HCT116 (cell line): Measurements from ENCODE around the gene AADAT. TPM values are rescaled to one million over a fixed set of nuclear protein-coding genes. Genes with fewer than 3 reads are reported as not detected.

Source experiments
- ATAC-seq: fragments of 200-7000 bp; cut with Tn5 transposase; 2 replicates; pipeline ENCODE4 v1.9.1; 2020; ENCODE audit warnings: mild to moderate bottlenecking, moderate library complexity
- BruUV-seq: library from RNA; stranded (reverse); fragments of 400-500 nt; replicated peaks from 2 replicates; lab custom pipeline; 2021; lab: Mats Ljungman, UMichigan
- CTCF ChIA-PET: fragments of 300-600 bp; sonication (Branson Sonifier 250); formaldehyde crosslinking; loops from one replicate; lab custom pipeline; 2021; ENCODE audit warnings: antibody characterized with exemption; lab: Charles Lee
- POLR2A ChIA-PET: fragments of 300-600, 350-600 bp; sonication (Branson Sonifier 250); formaldehyde crosslinking; loops from one replicate; lab custom pipeline; 2021; ENCODE audit warnings: antibody characterized with exemption; lab: Charles Lee
- RAD21 ChIA-PET, 2 experiments: fragments of 300-600 bp; sonication (Branson Sonifier 250); formaldehyde crosslinking; loops; one replicate each; lab custom pipeline; 2023; ENCODE audit warnings: low total read pairs in 2 of 2; ENCODE audit not compliant: uncharacterized antibody in 2 of 2, unreplicated experiment in 2 of 2, low non-redundant PET in 1 of 2; lab: Charles Lee
- DNase-seq: peaks from one replicate; pipeline ENCODE4 v3.0.0-alpha.2; 2010; ENCODE audit warnings: low read depth, low spot score
- H2AFZ ChIP-seq: fragments of 200-600 bp; shearing (Covaris generic), sonication (generic); 2 replicates; pipeline ENCODE4 v1.6.1; 2017; ENCODE audit warnings: low read depth, mixed run types, mixed read lengths, antibody characterized with exemption, low read length; ENCODE audit not compliant: poor library complexity, severe bottlenecking
- H3K27ac ChIP-seq: 2 replicates; pipeline ENCODE4 v1.5.1; 2012; ENCODE audit warnings: low read depth, low read length
- H3K27me3 ChIP-seq: fragments of 200-600 bp; sonication (generic); 2 replicates; pipeline ENCODE4 v1.6.1; 2016; ENCODE audit warnings: mixed run types, low read length, mixed read lengths; ENCODE audit not compliant: insufficient read depth
- H3K36me3 ChIP-seq, 2 experiments: fragments of 200-500 bp in 1 of 2; fragments of 200-600 bp in 1 of 2; sonication (Bioruptor generic) in 1 of 2; sonication (generic) in 1 of 2; 2 replicates each; pipeline versions ENCODE4 v1.5.1 to v1.6.1; 2014 to 2016; ENCODE audit warnings: low read length in 2 of 2, inconsistent platforms in 1 of 2, mixed read lengths in 1 of 2, mixed run types in 1 of 2; ENCODE audit not compliant: insufficient read depth in 2 of 2, control insufficient read depth in 1 of 2
- H3K4me1 ChIP-seq, 2 experiments: fragments of 200-600 bp in 1 of 2; sonication (generic) in 1 of 2; 2 replicates each; pipeline versions ENCODE4 v1.5.1 to v1.6.1; 2012 to 2017; ENCODE audit warnings: low read length in 2 of 2, inconsistent platforms in 1 of 2, mild to moderate bottlenecking in 1 of 2, mixed read lengths in 1 of 2, mixed run types in 1 of 2, moderate library complexity in 1 of 2; ENCODE audit not compliant: insufficient read depth in 2 of 2, control insufficient read depth in 1 of 2
- H3K4me2 ChIP-seq: fragments of 200-600 bp; sonication (generic); 2 replicates; pipeline ENCODE4 v1.6.1; 2017; ENCODE audit warnings: mixed run types, low read length, mixed read lengths
- H3K4me3 ChIP-seq, 2 experiments: fragments of 200-600 bp in 1 of 2; sonication (generic) in 1 of 2; replicated peaks in 1 of 2; 2 replicates each; pipeline ENCODE4 v1.5.1; 2011 to 2016; ENCODE audit warnings: low read length in 2 of 2, control low read depth in 1 of 2, low read depth in 1 of 2, mild to moderate bottlenecking in 1 of 2, mixed read lengths in 1 of 2, mixed run types in 1 of 2
- H3K79me2 ChIP-seq: fragments of 200-600 bp; sonication (generic); 2 replicates; pipeline ENCODE4 v1.6.1; 2017; ENCODE audit warnings: mild to moderate bottlenecking, mixed run types, low read length, moderate library complexity, mixed read lengths; ENCODE audit not compliant: insufficient read depth
- H3K9ac ChIP-seq: fragments of 200-600 bp; sonication (generic); 2 replicates; pipeline ENCODE4 v1.6.1; 2016; ENCODE audit warnings: low read length, mixed read lengths
- H3K9me2 ChIP-seq: fragments of 200-600 bp; sonication (generic), shearing (Covaris generic); 2 replicates; pipeline ENCODE4 v1.6.1; 2017; ENCODE audit warnings: mixed run types, mild to moderate bottlenecking, moderate library complexity; ENCODE audit not compliant: insufficient read depth
- H3K9me3 ChIP-seq, 2 experiments: fragments of 200-500 bp in 1 of 2; fragments of 200-600 bp in 1 of 2; sonication (Bioruptor generic) in 1 of 2; sonication (generic) in 1 of 2; 2 replicates each; pipeline ENCODE4 v1.6.1; 2014 to 2017; ENCODE audit warnings: low read length in 2 of 2, mixed read lengths in 2 of 2, inconsistent platforms in 1 of 2, low read depth in 1 of 2, mild to moderate bottlenecking in 1 of 2, mixed run types in 1 of 2, moderate library complexity in 1 of 2; ENCODE audit not compliant: control insufficient read depth in 1 of 2, insufficient read depth in 1 of 2
- H4K20me1 ChIP-seq: fragments of 200-600 bp; sonication (generic), shearing (Covaris generic); 2 replicates; pipeline ENCODE4 v1.6.1; 2017; ENCODE audit warnings: mixed run types, mild to moderate bottlenecking, moderate library complexity; ENCODE audit not compliant: insufficient read depth
- ELF1 ChIP-seq: IDR thresholded peaks from 2 replicates; pipeline ENCODE4 v1.6.1; 2012; ENCODE audit warnings: low read depth, borderline replicate concordance
- EZH2 ChIP-seq: fragments of 200-600 bp; sonication (generic); IDR thresholded peaks from 2 replicates; pipeline ENCODE4 v1.6.1; 2017; ENCODE audit warnings: antibody characterized with exemption, mixed run types
- EZH2phosphoT487 ChIP-seq: fragments of 200-600 bp; IDR thresholded peaks from 2 replicates; pipeline ENCODE4 v1.6.1; 2018; ENCODE audit warnings: antibody characterized with exemption, borderline replicate concordance
- FOSL1 ChIP-seq: IDR thresholded peaks from 2 replicates; pipeline ENCODE4 v1.6.1; 2012; ENCODE audit warnings: low read depth
- REST ChIP-seq: IDR thresholded peaks from 2 replicates; pipeline ENCODE4 v1.6.1; 2012; ENCODE audit warnings: low read depth
- SRF ChIP-seq: IDR thresholded peaks from 2 replicates; pipeline ENCODE4 v1.6.1; 2012; ENCODE audit warnings: low read depth
- TCF7L2 ChIP-seq: IDR thresholded peaks from 2 replicates; pipeline ENCODE4 v1.7.0; 2011; ENCODE audit warnings: borderline replicate concordance, inconsistent platforms; ENCODE audit not compliant: insufficient read depth, insufficient read length; ENCODE audit errors: extremely low read depth
- ZFX ChIP-seq: fragments of 450-650 bp; IDR thresholded peaks from 2 replicates; pipeline ENCODE4 v1.6.1; 2017
- ZNF274 ChIP-seq: fragments of 200-500 bp; sonication (Bioruptor generic); IDR thresholded peaks from 2 replicates; pipeline ENCODE4 v1.6.1; 2014; ENCODE audit warnings: mild to moderate bottlenecking, low read depth, low read length, inconsistent platforms
- intact Hi-C: fragments of 100-400 bp; cut with micrococcal nuclease; formaldehyde crosslinking; loops from 2 replicates; pipeline ENCODE4 v1.10.0; 2022
- total RNA-seq: library from RNA; stranded (reverse); gene quantifications from one replicate; pipeline ENCODE4 v1.2.1, GENCODE V29; 2021; ENCODE audit not compliant: unreplicated experiment
- TF ChIP-seq, protein P1 (sequence below), 3 experiments: fragments of 200-600 bp in 1 of 3; sonication (generic) in 1 of 3; IDR thresholded peaks in 2 of 3; conservative IDR thresholded peaks in 1 of 3; 2 replicates each; pipeline ENCODE4 v1.5.1; 2012 to 2017; ENCODE audit warnings: low read depth in 2 of 3, low read length in 2 of 3, antibody characterized with exemption in 1 of 3, borderline replicate concordance in 1 of 3, control low read depth in 1 of 3, mild to moderate bottlenecking in 1 of 3, mixed read lengths in 1 of 3, mixed run types in 1 of 3, moderate library complexity in 1 of 3; ENCODE audit not compliant: insufficient read depth in 1 of 3

The AADAT gene
- total RNA-seq, 1 experiment from 2014 or later = 15.4 TPM

DNA sequence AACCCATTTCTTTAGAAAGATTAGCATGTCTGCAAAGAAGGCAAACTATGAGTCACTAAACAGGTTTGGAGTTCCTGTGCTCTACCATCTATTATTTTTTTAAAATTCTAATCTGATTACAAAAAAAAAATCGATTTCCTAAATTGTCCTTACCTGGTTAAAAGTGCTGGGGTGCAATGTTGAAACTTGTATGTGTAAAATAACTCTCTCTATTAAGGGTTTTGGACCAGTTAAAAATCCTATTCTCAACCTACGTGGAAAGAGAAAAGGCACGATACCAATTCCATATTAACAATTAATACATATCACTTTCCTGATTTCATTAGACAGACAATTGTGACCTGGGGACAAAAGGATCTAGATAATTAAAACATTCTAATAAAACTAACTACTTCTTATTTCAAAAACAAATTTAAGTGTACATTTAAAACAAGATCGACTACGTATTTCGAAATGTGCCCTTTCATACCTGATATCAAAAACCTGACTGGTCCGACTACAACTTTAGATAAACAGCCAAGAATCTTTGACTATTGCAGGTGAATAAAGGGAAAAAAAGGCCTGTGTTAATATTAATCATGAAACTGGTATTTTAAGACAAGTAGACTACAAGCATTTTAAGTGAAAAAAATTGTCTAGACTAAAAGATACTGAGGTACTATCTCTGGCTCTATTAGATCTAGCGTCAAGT lies 21.2 kb downstream of the AADAT start:
- Histone ChIP-seq H4K20me1 (no peaks in the 10 kb centered on the region), H3K4me1 (no peaks in the 10 kb centered on the region), H3K9me3 (no peaks in the 10 kb centered on the region), H3K4me2 (no peak overlapping the region), H2AFZ (no peak overlapping the region), H3K79me2 (no peaks in the 10 kb centered on the region), H3K9me2 (no peaks in the 10 kb centered on the region), H3K9ac (no peak overlapping the region), H3K36me3 (peaks cover 15 to 16% of the 10 kb centered on the region in 2 experiments; a peak in 3 of 4 replicates), H3K4me3 (no peak overlapping the region), H3K27me3 (no peaks in the 10 kb centered on the region), H3K27ac (no peak overlapping the region)
- ATAC-seq = no peak
- TF ChIP-seq, protein P1, sequence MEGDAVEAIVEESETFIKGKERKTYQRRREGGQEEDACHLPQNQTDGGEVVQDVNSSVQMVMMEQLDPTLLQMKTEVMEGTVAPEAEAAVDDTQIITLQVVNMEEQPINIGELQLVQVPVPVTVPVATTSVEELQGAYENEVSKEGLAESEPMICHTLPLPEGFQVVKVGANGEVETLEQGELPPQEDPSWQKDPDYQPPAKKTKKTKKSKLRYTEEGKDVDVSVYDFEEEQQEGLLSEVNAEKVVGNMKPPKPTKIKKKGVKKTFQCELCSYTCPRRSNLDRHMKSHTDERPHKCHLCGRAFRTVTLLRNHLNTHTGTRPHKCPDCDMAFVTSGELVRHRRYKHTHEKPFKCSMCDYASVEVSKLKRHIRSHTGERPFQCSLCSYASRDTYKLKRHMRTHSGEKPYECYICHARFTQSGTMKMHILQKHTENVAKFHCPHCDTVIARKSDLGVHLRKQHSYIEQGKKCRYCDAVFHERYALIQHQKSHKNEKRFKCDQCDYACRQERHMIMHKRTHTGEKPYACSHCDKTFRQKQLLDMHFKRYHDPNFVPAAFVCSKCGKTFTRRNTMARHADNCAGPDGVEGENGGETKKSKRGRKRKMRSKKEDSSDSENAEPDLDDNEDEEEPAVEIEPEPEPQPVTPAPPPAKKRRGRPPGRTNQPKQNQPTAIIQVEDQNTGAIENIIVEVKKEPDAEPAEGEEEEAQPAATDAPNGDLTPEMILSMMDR (IDR thresholded peaks at IDR 0.05 in 2 of 3, conservative IDR thresholded peaks at IDR 0.05 in 1 of 3; ENCODE audit: borderline replicate concordance in 1 of 3, insufficient read depth in 1 of 3, low read depth in 2 of 3, low read length in 2 of 3) = no peak
- TF ChIP-seq ELF1 (no peak), EZH2phosphoT487 (no peak), FOSL1 (no peak), ZNF274 (no peak), REST (no peak), ZFX (no peak), TCF7L2 (no peak), SRF (no peak), EZH2 (no peak)
- intact Hi-C loops = no loop called here
- POLR2A ChIA-PET = no interaction called here
- no TSS peak for BruUV-seq
- RAD21 ChIA-PET = no interaction called here
- no peak for DNase-seq
- CTCF ChIA-PET = no interaction called here
